Psoas muscle (tissue), 8 donors: ENCODE measurements around the gene PLEKHJ1. TPM values are rescaled to one million over a fixed set of nuclear protein-coding genes. Genes with fewer than 3 reads are reported as not detected.
"Not testable (repeated sequence)": the region's sequence is repeated elsewhere in the genome, so short reads cannot be mapped to it uniquely, and the experiment has no call there.

ENCODE experiments used
- ATAC-seq, 4 donors: fragments of 200-7000 bp; cut with Tn5 transposase; one replicate each; pipeline ENCODE4 v1.9.1; 2020; ENCODE audit warnings: moderate library complexity in 3 of 4, mild to moderate bottlenecking in 2 of 4
- DNase-seq, 2 donors: peaks; one replicate each; pipeline ENCODE4 v3.0.0-alpha.2; 2020
- H3K27ac ChIP-seq: fragments of 200-600 bp; one replicate; pipeline ENCODE4 v1.8.0; 2022
- H3K27me3 ChIP-seq, 3 donors: fragments of 200-600 bp in 1 of 3; one replicate each; pipeline versions ENCODE4 v1.6.1 to v1.8.0; 2013 to 2022; ENCODE audit warnings: low read length in 2 of 3, mild to moderate bottlenecking in 2 of 3, moderate library complexity in 1 of 3; ENCODE audit not compliant: insufficient read depth in 3 of 3
- H3K36me3 ChIP-seq, 2 donors: fragments of 200-600 bp in 1 of 2; one replicate each; pipeline versions ENCODE4 v1.6.1 to v1.8.0; 2013 to 2022; ENCODE audit warnings: low read depth in 1 of 2, mild to moderate bottlenecking in 1 of 2, moderate library complexity in 1 of 2; ENCODE audit not compliant: insufficient read depth in 1 of 2
- H3K4me1 ChIP-seq: fragments of 200-600 bp; one replicate; pipeline ENCODE4 v1.8.0; 2022
- H3K4me3 ChIP-seq: fragments of 200-600 bp; one replicate; pipeline ENCODE4 v1.8.0; 2022; ENCODE audit warnings: mild to moderate bottlenecking
- H3K9me3 ChIP-seq: fragments of 200-600 bp; one replicate; pipeline ENCODE4 v1.8.0; 2022
- CTCF ChIP-seq: fragments of 200-600 bp; IDR thresholded peaks from one replicate; pipeline ENCODE4 v1.8.0; 2022; ENCODE audit warnings: antibody characterized with exemption
- WGBS, 3 donors: extraction: QIAGEN DNeasy Blood & Tissue Kit; methylation state at CpG; one replicate each; pipeline versions ENCODE4 v1.1.6 to v1.1.7; 2013; 5-methylcytosine and 5-hydroxymethylcytosine counted together
- intact Hi-C, 2 donors: fragments of 100-400 bp; cut with DNase I; formaldehyde crosslinking; loops; one replicate each; pipeline versions ENCODE4 v1.11.0 to v1.14.2; 2022
- polyA plus RNA-seq, 3 donors: library from polyadenylated mRNA; stranded (reverse); fragments of 200-250 nt; gene quantifications; one replicate each; pipeline ENCODE4 v1.2.3, GENCODE V29; 2013
- total RNA-seq, 4 donors: library from RNA; stranded (reverse); fragmentation: NEBNext Ultra II Directional in 2 of 4; extraction: Animal tissue kit (Norgen Biotek cat#: 25700) in 2 of 4; gene quantifications; one replicate each; pipeline versions ENCODE4 v1.2.1 to v1.2.4, GENCODE V29; 2021 to 2023
- donor health status: healthy with polysubstance abuse.
- donor health status: DM: no; HTN: no; CAD: no; lungs with moderate emphysema.
- donor health status: Bipolar disorder and iron deficiency.
- donor health status: healthy.
- donor health status: DM: yes; HTN: yes; CAD: no.
- donor health status: DM: no; HTN: no; CAD: no.
- donor health status: DM: no; HTN: no; CAD: no.
- donor health status: DM: yes; HTN: yes; CAD: no.

Gene PLEKHJ1
- total and polyA plus RNA-seq, 7 donors: 54.9 to 146 (median 65.5) TPM

GRCh38 chr19:2207991-2208860 lies 27.9 kb downstream of the PLEKHJ1 start:
- TF ChIP-seq CTCF: no peak
- 62 to 67% (median 67%) methylated on average over 30 to 36 of the region's 36 CpGs for WGBS, 3 donors
- Histone ChIP-seq H3K9me3 (no peaks in the 10 kb centered on the region), H3K27me3 (no peaks in the 10 kb centered on the region), H3K4me1 (no peaks in the 10 kb centered on the region), H3K4me3 (no peak overlapping the region), H3K36me3 (peaks cover 0 to 80% of the 10 kb centered on the region in 2 donors), H3K27ac (no peak overlapping the region)
- ATAC-seq: peak in 3 of 4 donors; percentile 35 to 54 (median 43)
- intact Hi-C loops: no loop called here
- peak; percentile 75 to 76 for DNase-seq

GRCh38 chr19:2207008-2207407 lies 29.1 kb downstream of the PLEKHJ1 start:
- H3K4me3 ChIP-seq: no peak overlapping the region
- H3K9me3 ChIP-seq: no peaks in the 10 kb centered on the region
- no peak overlapping the region for H3K27ac ChIP-seq
- peaks cover 0 to 77% of the 10 kb centered on the region in 2 donors for H3K36me3 ChIP-seq
- 90 to 92% (median 92%) methylated on average over 15 of the region's 15 CpGs for WGBS, 3 donors
- H3K27me3 ChIP-seq: no peaks in the 10 kb centered on the region
- ATAC-seq (no peak), DNase-seq (no peak)
- no peaks in the 10 kb centered on the region for H3K4me1 ChIP-seq
- TF ChIP-seq CTCF: no peak
- intact Hi-C loops: no loop called here

- Histone ChIP-seq H3K27ac (no peak overlapping the region), H3K9me3 (no peaks in the 10 kb centered on the region), H3K4me1 (no peaks in the 10 kb centered on the region), H3K27me3 (no peaks in the 10 kb centered on the region), H3K36me3 (peaks cover 0 to 48% of the 10 kb centered on the region in 2 donors), H3K4me3 (no peak overlapping the region)
- 87 to 91% (median 88%) methylated on average over 15 of the region's 15 CpGs for WGBS, 3 donors
- no peak for TF ChIP-seq CTCF
- DNase-seq (no peak), ATAC-seq (no peak)
- intact Hi-C loops: no loop called here
Observed at GRCh38 chr19:2202366-2202765, 33.8 kb downstream of the PLEKHJ1 start.

- DNase-seq: no peak
- no peaks in the 10 kb centered on the region for H3K27me3 ChIP-seq
- peaks cover 0 to 41% of the 10 kb centered on the region in 2 donors for H3K36me3 ChIP-seq
- no peaks in the 10 kb centered on the region for H3K4me1 ChIP-seq
- no peak overlapping the region for H3K27ac ChIP-seq
- no peak for ATAC-seq
- no peak overlapping the region for H3K4me3 ChIP-seq
- no peaks in the 10 kb centered on the region for H3K9me3 ChIP-seq
- intact Hi-C loops: no loop called here
- TF ChIP-seq CTCF: no peak
- WGBS, 3 donors: 91 to 94% (median 93%) methylated on average over 21 of the region's 21 CpGs
Observed at GRCh38 chr19:2201473-2202148, 34.5 kb downstream of the PLEKHJ1 start.

- H3K36me3 ChIP-seq: peaks cover 0 to 38% of the 10 kb centered on the region in 2 donors
- intact Hi-C loops, H3K4me3 ChIP-seq, ATAC-seq, H3K27ac ChIP-seq, DNase-seq, H3K27me3 ChIP-seq, H3K9me3 ChIP-seq, H3K4me1 ChIP-seq: not testable (repeated sequence)
- WGBS, 3 donors: 93 to 95% (median 95%) methylated on average over 49 to 50 of the region's 50 CpGs
Observed at GRCh38 chr19:2200624-2201294, 35.4 kb downstream of the PLEKHJ1 start.
